ENCODE measurements around the gene PPP1R2.

Gene PPP1R2

GRCh38 chr3:195468841-195469240 is 74.3 kb downstream of the PPP1R2 start:
- ATAC-seq (no peak), DNase-seq (no peak)
- H3K4me3 Mint-ChIP-seq, result no peak overlapping the region
- no peaks in the 10 kb centered on the region for H3K27me3 Mint-ChIP-seq
- peaks cover 11% of the 10 kb centered on the region for H3K4me1 Mint-ChIP-seq
- no peak overlapping the region for H3K27ac Mint-ChIP-seq
- peaks cover 16% of the 10 kb centered on the region for H3K9me3 Mint-ChIP-seq
- H3K36me3 Mint-ChIP-seq (ENCODE audit: low read depth), result peaks cover 7% of the 10 kb centered on the region

GRCh38 chr3:195468391-195468776 is 74.7 kb downstream of the PPP1R2 start:
- no peak overlapping the region for H3K4me3 Mint-ChIP-seq
- DNase-seq, result no peak
- peaks cover 7% of the 10 kb centered on the region for H3K36me3 Mint-ChIP-seq (ENCODE audit: low read depth)
- no peaks in the 10 kb centered on the region for H3K27me3 Mint-ChIP-seq
- peaks cover 11% of the 10 kb centered on the region for H3K4me1 Mint-ChIP-seq
- H3K9me3 Mint-ChIP-seq, result peaks cover 16% of the 10 kb centered on the region
- ATAC-seq, result no peak
- peak overlapping the region; percentile 15 for H3K27ac Mint-ChIP-seq

- Mint-ChIP-seq H3K4me3 (no peak overlapping the region), H3K27ac (peak overlapping the region; percentile 15), H3K4me1 (peaks cover 11% of the 10 kb centered on the region), H3K27me3 (no peaks in the 10 kb centered on the region), H3K9me3 (peaks cover 16% of the 10 kb centered on the region), H3K36me3 (ENCODE audit: low read depth) (peaks cover 7% of the 10 kb centered on the region)
- peak; percentile 79 for ATAC-seq
- DNase-seq, result no peak
Measured at GRCh38 chr3:195467641-195468390, 75.3 kb downstream of the PPP1R2 start.

DNA sequence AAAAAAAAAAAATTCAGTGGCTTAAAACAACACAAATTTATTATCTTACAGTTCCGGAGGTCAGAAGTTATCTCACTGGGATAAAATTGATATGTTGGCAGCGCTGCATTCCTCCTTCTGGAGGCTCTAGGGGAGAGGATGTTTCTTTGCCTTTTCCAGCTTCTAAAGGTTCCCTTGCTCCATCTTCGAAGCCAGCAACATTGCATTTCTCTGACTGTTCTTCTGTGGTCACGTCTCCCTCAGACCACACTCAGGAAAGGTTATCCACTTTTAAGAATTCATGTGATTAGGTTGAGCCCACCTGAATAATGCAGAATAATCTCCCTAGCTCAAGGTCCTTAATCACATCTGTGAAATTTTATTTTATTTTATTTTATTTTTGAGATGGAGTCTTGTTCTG is 76.9 kb downstream of the PPP1R2 start:
- peaks cover 16% of the 10 kb centered on the region for H3K9me3 Mint-ChIP-seq
- no peak overlapping the region for H3K27ac Mint-ChIP-seq
- H3K27me3 Mint-ChIP-seq, result no peaks in the 10 kb centered on the region
- no peak overlapping the region for H3K4me3 Mint-ChIP-seq
- DNase-seq, result no peak
- H3K4me1 Mint-ChIP-seq, result peaks cover 11% of the 10 kb centered on the region
- peaks cover 7% of the 10 kb centered on the region for H3K36me3 Mint-ChIP-seq (ENCODE audit: low read depth)
- ATAC-seq, result no peak
